Body of pancreas (tissue), 4 donors: Measurements from ENCODE around the gene TANC1.

Experiments
- CTCF ChIP-seq, 7 experiments: fragments of 450-650 bp in 4 of 7; fragments of 200-600 bp in 3 of 7; sonication (generic) in 3 of 7; IDR thresholded peaks; one replicate each; pipeline ENCODE4 v1.5.1; 2016 to 2019; ENCODE audit warnings: antibody characterized with exemption in 7 of 7
- POLR2A ChIP-seq, 3 donors: fragments of 450-650 bp; IDR thresholded peaks; one replicate each; pipeline ENCODE4 v1.6.1; 2016; ENCODE audit warnings: antibody characterized with exemption in 3 of 3, mild to moderate bottlenecking in 2 of 3

- TF ChIP-seq CTCF (IDR thresholded peaks at IDR 0.05), result no peak
- no peak for TF ChIP-seq POLR2A (IDR thresholded peaks at IDR 0.05)
These were observed 41.9 kb downstream of the TANC1 start for GRCh38 chr2:159010340-159010739.
